H1 (cell line): Measurements from ENCODE around the gene BARHL1. TPM values are rescaled to one million over a fixed set of nuclear protein-coding genes. Genes with fewer than 3 reads are reported as not detected.

ENCODE experiments used
- CTCF ChIA-PET: fragments of 300-600 bp; sonication (Branson Sonifier 250); formaldehyde crosslinking; loops from one replicate; lab custom pipeline; 2021; ENCODE audit not compliant: partially characterized antibody; lab: Charles Lee
- POLR2A ChIA-PET: fragments of 300-600 bp; sonication (Branson Sonifier 250); formaldehyde crosslinking; loops from one replicate; lab custom pipeline; 2021; ENCODE audit warnings: inconsistent platforms; ENCODE audit not compliant: partially characterized antibody; lab: Charles Lee
- DNase-seq, 2 experiments: peaks; one replicate each; pipeline versions ENCODE4 v3.0.0 to v3.0.0-alpha.2; 2010 to 2022; ENCODE audit warnings: low spot score in 2 of 2, low read depth in 1 of 2, mixed read lengths in 1 of 2
- FAIRE-seq: peaks from 2 replicates; lab custom pipeline; 2011; peaks lifted over from hg19 to GRCh38; lab: Jason Lieb, UNC
- H2AFZ ChIP-seq: 2 replicates; pipeline ENCODE4 v1.8.1; 2012; ENCODE audit warnings: low read length, inconsistent platforms
- H2AK5ac ChIP-seq: 2 replicates; pipeline ENCODE4 v1.6.1; 2013; ENCODE audit warnings: low read depth, low read length
- H2BK120ac ChIP-seq: replicated peaks from 2 replicates; pipeline ENCODE3; 2013; ENCODE audit warnings: low read depth, low read length, inconsistent platforms
- H2BK12ac ChIP-seq: 2 replicates; pipeline ENCODE4 v1.6.1; 2013; ENCODE audit warnings: low read depth, low read length
- H2BK15ac ChIP-seq: 2 replicates; pipeline ENCODE4 v1.6.1; 2013; ENCODE audit warnings: low read length
- H2BK20ac ChIP-seq: 2 replicates; pipeline ENCODE4 v1.6.1; 2013; ENCODE audit warnings: low read length
- H2BK5ac ChIP-seq: 2 replicates; pipeline ENCODE4 v1.6.1; 2013; ENCODE audit warnings: low read depth, low read length
- H3K14ac ChIP-seq: 2 replicates; pipeline ENCODE4 v1.6.1; 2013; ENCODE audit warnings: inconsistent platforms; ENCODE audit not compliant: insufficient read length
- H3K18ac ChIP-seq: 2 replicates; pipeline ENCODE4 v1.6.1; 2013; ENCODE audit warnings: low read length; ENCODE audit errors: extremely low read depth
- H3K23ac ChIP-seq: 2 replicates; pipeline ENCODE4 v1.6.1; 2013; ENCODE audit warnings: inconsistent platforms; ENCODE audit not compliant: insufficient read length
- H3K23me2 ChIP-seq: 2 replicates; pipeline ENCODE4 v1.6.1; 2013; ENCODE audit warnings: low read depth, low read length
- H3K27ac ChIP-seq: 2 replicates; pipeline ENCODE4 v1.6.1; 2011; ENCODE audit warnings: low read depth, low read length, inconsistent platforms
- H3K27me3 ChIP-seq, 4 experiments: replicated peaks in 1 of 4; 1 replicate in 1 of 4; 2 replicates in 3 of 4; pipeline versions ENCODE4 v1.6.1 to v1.8.1; 2011 to 2013; ENCODE audit warnings: low read length in 3 of 4, mild to moderate bottlenecking in 3 of 4, inconsistent platforms in 2 of 4, mixed read lengths in 2 of 4, moderate library complexity in 1 of 4; ENCODE audit not compliant: control insufficient read depth in 3 of 4, insufficient read depth in 3 of 4; ENCODE audit errors: extremely low read depth in 1 of 4
- H3K36me3 ChIP-seq, 4 experiments: 2 replicates each; pipeline versions ENCODE4 v1.6.1 to v1.8.1; 2011 to 2013; ENCODE audit warnings: mild to moderate bottlenecking in 4 of 4, low read length in 3 of 4, moderate library complexity in 2 of 4, control low read depth in 1 of 4, inconsistent platforms in 1 of 4; ENCODE audit not compliant: insufficient read depth in 4 of 4, control insufficient read depth in 2 of 4
- H3K4ac ChIP-seq: replicated peaks from 2 replicates; pipeline ENCODE3; 2013; ENCODE audit warnings: low read length, low read depth, mixed read lengths, inconsistent platforms; ENCODE audit not compliant: insufficient read length
- H3K4me1 ChIP-seq, 4 experiments: replicated peaks in 1 of 4; 1 replicate in 1 of 4; 2 replicates in 3 of 4; pipeline versions ENCODE4 v1.6.1 to v1.8.1; 2011 to 2013; ENCODE audit warnings: low read length in 3 of 4, inconsistent platforms in 2 of 4, mixed read lengths in 1 of 4; ENCODE audit not compliant: insufficient read depth in 4 of 4, control insufficient read depth in 3 of 4
- H3K4me2 ChIP-seq, 2 experiments: 2 replicates each; pipeline versions ENCODE4 v1.6.1 to v1.8.1; 2011 to 2013; ENCODE audit warnings: low read depth in 2 of 2, low read length in 2 of 2, control low read depth in 1 of 2, inconsistent platforms in 1 of 2, mild to moderate bottlenecking in 1 of 2; ENCODE audit not compliant: insufficient read depth in 1 of 2
- H3K4me3 ChIP-seq, 4 experiments: fragments of 200-600, 300-600 bp in 1 of 4; sonication (generic), shearing (Covaris generic), sonication (Bioruptor Twin) in 1 of 4; 2 replicates each; pipeline versions ENCODE4 v1.5.1 to v1.8.1; 2011 to 2016; ENCODE audit warnings: low read length in 4 of 4, low read depth in 3 of 4, control low read depth in 2 of 4, inconsistent platforms in 2 of 4, mild to moderate bottlenecking in 2 of 4, mixed read lengths in 1 of 4, moderate library complexity in 1 of 4; ENCODE audit not compliant: insufficient read depth in 2 of 4; ENCODE audit errors: extremely low read depth in 1 of 4
- H3K56ac ChIP-seq: replicated peaks from 2 replicates; pipeline ENCODE3; 2013; ENCODE audit warnings: low read depth, mild to moderate bottlenecking, mixed read lengths, low read length, inconsistent platforms; ENCODE audit not compliant: insufficient read length
- H3K79me1 ChIP-seq: 2 replicates; pipeline ENCODE4 v1.6.1; 2013; ENCODE audit warnings: low read depth, low read length, control low read depth
- H3K79me2 ChIP-seq, 2 experiments: 2 replicates each; pipeline versions ENCODE4 v1.6.1 to v1.8.1; 2012 to 2013; ENCODE audit warnings: low read length in 2 of 2, mild to moderate bottlenecking in 2 of 2, inconsistent platforms in 1 of 2; ENCODE audit not compliant: insufficient read depth in 2 of 2, control insufficient read depth in 1 of 2
- H3K9ac ChIP-seq, 4 experiments: replicated peaks in 1 of 4; 1 replicate in 1 of 4; 2 replicates in 3 of 4; pipeline versions ENCODE4 v1.6.1 to v1.8.1; 2011 to 2013; ENCODE audit warnings: low read depth in 3 of 4, low read length in 3 of 4, control low read depth in 2 of 4, mild to moderate bottlenecking in 2 of 4, moderate library complexity in 2 of 4, inconsistent platforms in 1 of 4; ENCODE audit errors: extremely low read depth in 1 of 4
- H3K9me3 ChIP-seq, 2 experiments: 2 replicates each; pipeline versions ENCODE4 v1.6.1 to v1.8.1; 2012 to 2013; ENCODE audit warnings: mild to moderate bottlenecking in 2 of 2, moderate library complexity in 2 of 2, control low read depth in 1 of 2, inconsistent platforms in 1 of 2, low read depth in 1 of 2, low read length in 1 of 2, mixed read lengths in 1 of 2; ENCODE audit not compliant: insufficient read depth in 2 of 2
- H4K20me1 ChIP-seq, 2 experiments: replicated peaks in 1 of 2; 2 replicates each; pipeline versions ENCODE3 to v1.8.1; 2011 to 2013; ENCODE audit warnings: inconsistent platforms in 2 of 2, low read length in 2 of 2, mild to moderate bottlenecking in 1 of 2; ENCODE audit not compliant: insufficient read depth in 2 of 2, control insufficient read depth in 1 of 2
- H4K5ac ChIP-seq: 2 replicates; pipeline ENCODE4 v1.6.1; 2013; ENCODE audit warnings: low read length, low read depth, mixed read lengths, inconsistent platforms; ENCODE audit not compliant: insufficient read length
- H4K8ac ChIP-seq: 2 replicates; pipeline ENCODE4 v1.8.0; 2013; ENCODE audit warnings: mild to moderate bottlenecking, moderate library complexity, low read length, inconsistent platforms; ENCODE audit not compliant: insufficient read depth; ENCODE audit errors: extremely low read depth
- H4K91ac ChIP-seq: replicated peaks from 2 replicates; pipeline ENCODE3; 2013; ENCODE audit warnings: low read length, mixed read lengths, inconsistent platforms; ENCODE audit not compliant: insufficient read length
- ASH2L ChIP-seq: fragments of 200-600, 300-600 bp; sonication (generic); IDR thresholded peaks from one replicate; pipeline ENCODE4 v1.7.1; 2017; ENCODE audit warnings: low read length
- ATF2 ChIP-seq: IDR thresholded peaks from 2 replicates; pipeline ENCODE4 v1.6.1; 2012; ENCODE audit warnings: low read length, inconsistent platforms
- CHD1 ChIP-seq: IDR thresholded peaks from 2 replicates; pipeline ENCODE4 v1.6.1; 2012; ENCODE audit warnings: low read depth, low read length, improper control_type of control experiment
- CTCF ChIP-seq, 3 experiments: IDR thresholded peaks; 1 replicate in 2 of 3; 2 replicates in 1 of 3; pipeline versions ENCODE4 v1.5.1 to v1.6.1; 2011; ENCODE audit warnings: low read length in 3 of 3, mild to moderate bottlenecking in 3 of 3, inconsistent platforms in 2 of 3, low read depth in 1 of 3, moderate library complexity in 1 of 3; ENCODE audit not compliant: insufficient read depth in 1 of 3; ENCODE audit errors: control extremely low read depth in 1 of 3
- HDAC6 ChIP-seq: IDR thresholded peaks from one replicate; pipeline ENCODE4 v1.7.1; 2012; ENCODE audit warnings: low read depth, mild to moderate bottlenecking, inconsistent platforms, low read length, moderate library complexity
- JUND ChIP-seq: IDR thresholded peaks from 2 replicates; pipeline ENCODE4 v1.6.1; 2011; ENCODE audit warnings: mild to moderate bottlenecking, improper control_type of control experiment, low read length
- NRF1 ChIP-seq: IDR thresholded peaks from 2 replicates; pipeline ENCODE4 v1.6.1; 2011; ENCODE audit warnings: mild to moderate bottlenecking, low read depth, low read length, improper control_type of control experiment
- RBBP5 ChIP-seq: IDR thresholded peaks from 2 replicates; pipeline ENCODE4 v1.7.1; 2012; ENCODE audit warnings: low read depth, mild to moderate bottlenecking, inconsistent platforms, low read length, moderate library complexity, borderline replicate concordance
- SP1 ChIP-seq: IDR thresholded peaks from 2 replicates; pipeline ENCODE4 v1.6.1; 2011; ENCODE audit warnings: low read depth, low read length
- TEAD4 ChIP-seq: IDR thresholded peaks from 2 replicates; pipeline ENCODE4 v1.6.1; 2012; ENCODE audit warnings: low read depth, low read length, inconsistent platforms, mixed read lengths
- WGBS, 2 experiments: shearing (Covaris generic) in 1 of 2; methylation state at CpG; one replicate each; pipeline versions ENCODE4 v1.1.6 to v1.1.7; 2013 to 2015; ENCODE audit warnings: low lambda C conversion rate in 2 of 2, mixed read lengths in 2 of 2, inconsistent platforms in 1 of 2, low coverage in 1 of 2, missing lambda C conversion rate in 1 of 2; ENCODE audit not compliant: insufficient replicate concordance in 2 of 2, insufficient coverage in 1 of 2, insufficient read length in 1 of 2; ENCODE audit errors: extremely low coverage in 1 of 2, missing lambda C conversion rate in 1 of 2; 5-methylcytosine and 5-hydroxymethylcytosine counted together
- polyA plus RNA-seq, 7 experiments: library from polyadenylated mRNA; depleted of rRNA in 3 of 7; stranded (reverse) in 5 of 7; unstranded in 2 of 7; fragments of >200 nt in 5 of 7; fragments of 200-250 nt in 2 of 7; gene quantifications; 1 replicate in 5 of 7; 2 replicates in 1 of 7; 4 replicates in 1 of 7; pipeline versions ENCODE4 v1.2.1 to v1.2.3, GENCODE V29; 2011 to 2013; ENCODE audit warnings: missing spikeins in 2 of 7, mixed read lengths in 2 of 7
- total RNA-seq: library from RNA; stranded (reverse); fragmentation: NEBNext Ultra II Directional; extraction: Animal tissue kit (Norgen Biotek cat#: 25700); gene quantifications from 2 replicates; pipeline ENCODE4 v1.2.1, GENCODE V29; 2021

Gene BARHL1
- total and polyA plus RNA-seq, 2 of the 8 experiments (the other 6 are each of a cell fraction or from before 2014, with no cell fraction given) = not detected

- H3K18ac ChIP-seq = no peak overlapping the region
- H3K36me3 ChIP-seq = peaks cover 0 to 4% (median 2%) of the 10 kb centered on the region in 4 experiments; a peak in 6 of 8 replicates
- no peaks in the 10 kb centered on the region for H3K79me2 ChIP-seq
- POLR2A ChIA-PET = interaction anchor here (0.6 kb wide), 1 partner anchor 27 kb away, joined by 3 read pairs; no protein-coding TSS in a partner anchor
- no peaks in the 10 kb centered on the region for H3K79me1 ChIP-seq
- H3K27me3 ChIP-seq = no peaks in the 10 kb centered on the region; a peak in 1 of 7 replicates
- CTCF ChIA-PET = interaction anchor here (0.9 kb wide), 2 partner anchors 16 to 169 kb away, joined by 3 read pairs; no protein-coding TSS in a partner anchor
- H2BK5ac ChIP-seq = no peak overlapping the region
- H2BK120ac ChIP-seq = no peak overlapping the region
- H3K9me3 ChIP-seq = no peaks in the 10 kb centered on the region
- H2AFZ ChIP-seq = no peak overlapping the region
- H3K23me2 ChIP-seq = peaks cover 5% of the 10 kb centered on the region; the same call in 1 of the 2 replicates
- H3K14ac ChIP-seq = no peak overlapping the region
- H3K9ac ChIP-seq = no peak overlapping the region
- H3K4me1 ChIP-seq = peaks cover 3 to 15% (median 9%) of the 10 kb centered on the region in 4 experiments
- no peak overlapping the region for H3K4ac ChIP-seq
- no peak overlapping the region for H3K27ac ChIP-seq
- no peak overlapping the region for H3K23ac ChIP-seq
- FAIRE-seq (no peak), DNase-seq (no peak)
- no peak overlapping the region for H2BK15ac ChIP-seq
- no peak overlapping the region for H4K5ac ChIP-seq
- WGBS, 2 experiments = 85% methylated on average over 3 of the region's 3 CpGs; no CpG with 5 or more reads in 1 of the 2 experiments
- no peak overlapping the region for H3K4me2 ChIP-seq
- H2BK20ac ChIP-seq = no peak overlapping the region
- H2AK5ac ChIP-seq = no peak overlapping the region
- H3K4me3 ChIP-seq = no peak overlapping the region
- H2BK12ac ChIP-seq = no peak overlapping the region
- H4K91ac ChIP-seq = no peak overlapping the region
- peaks cover 0 to 11% of the 10 kb centered on the region in 2 experiments for H4K20me1 ChIP-seq
- H3K56ac ChIP-seq = no peak overlapping the region
- H4K8ac ChIP-seq = no peak overlapping the region
- no peak for TF ChIP-seq CHD1
- TF ChIP-seq ATF2 = no peak
- no peak for TF ChIP-seq RBBP5
- TF ChIP-seq TEAD4 = no peak
- no peak for TF ChIP-seq NRF1
- TF ChIP-seq HDAC6 = no peak
- no peak for TF ChIP-seq ASH2L
- TF ChIP-seq JUND = no peak
- TF ChIP-seq SP1 = no peak
- TF ChIP-seq CTCF (IDR thresholded peaks at IDR 0.05; ENCODE audit: control extremely low read depth in 1 of 3, insufficient read depth in 1 of 3, low read depth in 1 of 3, low read length in 3 of 3) = no peak
These were observed 13.8 kb downstream of the BARHL1 start for GRCh38 chr9:132596200-132596599.
